Fibroblast of peridontal ligament (primary cell): ENCODE results near the gene SGSM2.

Source experiments
- DNase-seq: peaks from one replicate; pipeline ENCODE4 v3.0.0-alpha.2; 2010; ENCODE audit errors: extremely low read depth

SGSM2 gene

DNA sequence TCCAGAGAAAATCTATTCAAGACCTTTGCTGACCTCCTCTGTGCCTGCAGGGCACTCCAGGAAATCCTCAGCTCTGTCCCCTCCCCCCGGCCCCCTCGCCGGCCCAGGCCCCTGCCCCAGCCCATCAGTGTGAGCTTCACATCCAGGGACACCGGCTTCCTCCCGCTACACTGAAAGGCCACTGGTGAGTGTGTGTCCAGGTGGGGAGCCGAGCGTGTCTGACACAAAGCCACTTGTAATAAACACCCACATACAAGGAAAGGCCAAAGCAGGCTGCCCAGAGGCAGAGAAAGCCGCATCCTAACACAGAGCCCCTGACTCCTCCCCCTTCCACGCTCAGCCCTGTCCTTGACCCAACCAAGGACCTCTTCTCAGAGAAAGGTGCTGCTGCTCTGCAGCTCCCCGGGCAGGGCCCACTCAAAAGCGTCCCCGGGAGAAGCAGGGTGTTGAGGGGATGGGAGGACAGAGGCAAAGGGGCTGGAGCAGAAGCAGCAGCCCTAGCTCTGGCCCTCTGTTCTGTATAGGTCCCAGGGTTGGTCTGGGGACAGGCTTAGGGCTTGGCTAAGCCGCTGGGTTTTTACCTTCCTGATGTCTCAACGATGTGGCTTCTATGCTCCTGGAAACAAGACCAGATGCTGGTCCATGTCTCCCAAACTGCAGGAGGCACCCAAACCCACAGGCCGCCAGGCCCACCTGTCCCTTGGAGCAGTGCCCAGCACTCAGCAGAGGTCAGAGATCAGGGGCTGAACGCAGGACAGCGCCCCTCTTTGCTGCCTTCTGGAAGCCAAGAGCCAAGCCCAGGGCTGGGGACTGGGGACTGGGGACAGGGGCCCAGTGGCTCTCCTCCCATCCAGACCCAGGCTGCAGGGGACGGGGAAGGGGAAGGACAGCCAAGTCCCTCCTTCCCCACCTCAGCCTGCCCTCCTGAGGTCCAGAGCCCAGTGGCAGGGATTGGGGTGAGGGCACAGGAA lies 48.2 kb downstream of the SGSM2 start:
- no peak for DNase-seq

DNA sequence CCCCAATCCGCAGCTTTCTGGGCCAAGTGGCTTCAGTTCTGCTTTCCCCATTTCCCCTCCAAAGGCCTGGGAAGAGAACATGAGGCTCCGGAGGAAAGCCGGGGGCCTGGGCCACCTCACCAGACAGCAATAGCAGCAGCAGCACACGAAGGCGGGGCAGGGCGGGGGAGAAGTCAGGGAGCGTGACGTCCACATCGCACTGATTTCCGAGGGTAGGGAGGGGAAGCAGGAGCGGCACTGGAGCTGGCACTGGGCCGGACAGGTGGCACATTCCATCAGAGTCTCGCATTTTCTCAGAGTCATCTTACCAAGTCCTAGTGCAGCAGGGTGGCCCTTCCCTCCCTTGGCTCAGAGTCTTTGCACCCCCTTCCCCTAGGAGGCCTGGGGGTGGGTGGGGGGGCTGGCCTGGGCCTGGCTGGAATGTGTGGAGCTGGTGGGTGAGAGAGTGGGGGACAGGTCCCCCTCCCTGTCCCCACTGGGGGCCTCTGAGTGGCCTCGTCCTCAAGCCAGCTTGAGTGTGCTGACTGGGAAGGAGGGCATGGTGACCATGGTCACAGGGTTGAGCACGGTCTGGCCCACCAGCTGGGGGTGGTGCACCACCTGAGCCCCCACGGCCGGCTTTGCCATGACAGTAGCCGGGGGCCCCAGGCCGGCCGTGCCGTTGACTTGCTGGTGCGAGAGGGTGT lies 49.2 kb downstream of the SGSM2 start:
- no peak for DNase-seq

DNA sequence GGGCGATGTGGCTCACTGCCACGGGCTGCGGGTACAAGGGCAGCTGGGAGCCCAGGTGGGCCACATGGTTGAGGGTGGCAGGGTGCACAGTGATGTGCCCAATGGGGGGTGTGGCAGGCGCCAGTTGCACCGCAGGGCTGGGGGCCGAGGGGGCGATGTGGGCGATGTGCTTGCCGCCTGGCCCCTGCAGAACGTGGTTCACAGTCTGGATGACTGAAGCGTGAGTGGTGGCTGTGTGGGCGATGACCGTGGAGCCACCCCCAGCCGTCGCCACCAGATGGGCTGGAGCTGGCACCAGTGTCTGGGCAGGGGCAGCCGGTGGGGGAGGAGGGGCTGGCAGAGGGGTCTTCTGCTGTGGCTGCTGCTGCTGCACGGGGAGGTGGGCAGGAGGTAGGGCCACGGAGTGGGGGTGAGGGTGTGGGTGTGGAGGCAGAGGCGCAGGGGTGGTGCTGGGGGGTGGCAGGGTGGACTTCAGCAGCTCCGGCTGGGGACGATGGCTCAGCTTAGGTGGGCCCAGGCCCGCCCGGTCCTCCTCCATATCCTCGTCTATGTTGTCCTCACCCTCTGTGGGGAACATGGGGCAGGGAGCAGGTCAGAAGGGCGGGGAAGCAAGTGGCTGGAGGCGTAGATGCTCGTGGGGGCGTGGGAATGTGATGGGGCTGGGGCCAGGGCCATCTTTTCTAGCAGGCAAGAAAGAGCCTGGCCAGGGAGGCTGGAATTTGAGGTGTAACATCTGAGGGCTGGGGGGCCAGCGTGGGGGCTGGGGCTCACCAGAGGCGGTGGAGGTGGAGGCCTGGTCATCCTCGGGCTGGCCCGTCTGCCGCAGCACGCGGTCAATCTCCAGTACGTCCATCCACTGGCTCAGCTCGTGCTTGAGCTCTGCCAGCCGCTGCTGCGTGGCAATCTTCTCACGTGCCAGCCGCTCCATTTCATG lies 50.1 kb downstream of the SGSM2 start:
- DNase-seq = no peak

DNA sequence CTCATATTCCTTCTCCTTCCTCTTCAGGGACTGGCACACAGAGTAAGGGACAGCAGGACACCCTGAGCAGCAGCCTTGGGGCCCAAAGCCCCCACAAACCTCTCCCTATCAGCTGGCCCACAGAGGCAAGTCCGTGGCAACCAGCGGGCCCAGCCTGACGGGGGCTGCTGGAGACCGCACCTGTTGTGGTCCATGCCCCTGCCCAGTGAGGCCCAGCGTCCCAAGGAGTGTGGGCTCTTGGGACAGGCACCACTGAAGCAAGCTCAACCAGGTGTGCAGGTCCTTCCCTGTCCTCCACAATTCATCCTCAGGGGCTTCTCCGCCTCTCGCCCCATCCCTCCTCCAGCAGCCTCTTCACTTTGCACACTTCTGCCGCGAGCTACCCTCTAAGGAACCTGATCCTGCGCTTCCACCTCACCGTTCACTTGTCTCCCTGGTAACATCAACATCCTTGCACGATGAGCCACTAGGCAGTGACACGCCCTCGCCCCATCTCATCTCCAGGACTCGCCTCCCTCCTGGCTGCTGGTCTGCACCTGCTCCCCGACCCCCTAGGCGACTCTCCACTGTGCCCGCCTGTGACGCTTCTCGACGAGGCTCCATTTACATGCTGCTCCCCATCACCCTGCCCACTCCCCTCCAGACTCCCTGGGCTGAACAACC lies 50.9 kb downstream of the SGSM2 start:
- DNase-seq = no peak

DNA sequence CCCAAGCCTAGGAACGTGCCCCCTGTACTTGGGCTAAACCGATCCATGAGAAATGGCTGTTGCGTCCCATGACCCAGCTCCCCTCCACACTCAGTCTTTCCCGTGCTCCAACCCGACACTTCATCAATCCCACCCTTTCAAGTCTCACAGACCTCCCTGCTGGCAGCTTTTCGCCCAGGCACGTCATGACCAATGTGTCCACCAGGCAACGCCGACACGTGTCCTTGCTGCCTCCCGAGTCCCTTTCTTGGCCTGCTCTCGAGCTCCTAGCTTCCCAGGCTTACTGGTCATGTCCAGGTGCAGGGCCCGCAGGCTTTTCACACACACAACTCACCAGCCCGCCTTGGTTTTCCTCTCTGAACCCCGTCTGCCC lies 51.4 kb downstream of the SGSM2 start:
- no peak for DNase-seq

DNA sequence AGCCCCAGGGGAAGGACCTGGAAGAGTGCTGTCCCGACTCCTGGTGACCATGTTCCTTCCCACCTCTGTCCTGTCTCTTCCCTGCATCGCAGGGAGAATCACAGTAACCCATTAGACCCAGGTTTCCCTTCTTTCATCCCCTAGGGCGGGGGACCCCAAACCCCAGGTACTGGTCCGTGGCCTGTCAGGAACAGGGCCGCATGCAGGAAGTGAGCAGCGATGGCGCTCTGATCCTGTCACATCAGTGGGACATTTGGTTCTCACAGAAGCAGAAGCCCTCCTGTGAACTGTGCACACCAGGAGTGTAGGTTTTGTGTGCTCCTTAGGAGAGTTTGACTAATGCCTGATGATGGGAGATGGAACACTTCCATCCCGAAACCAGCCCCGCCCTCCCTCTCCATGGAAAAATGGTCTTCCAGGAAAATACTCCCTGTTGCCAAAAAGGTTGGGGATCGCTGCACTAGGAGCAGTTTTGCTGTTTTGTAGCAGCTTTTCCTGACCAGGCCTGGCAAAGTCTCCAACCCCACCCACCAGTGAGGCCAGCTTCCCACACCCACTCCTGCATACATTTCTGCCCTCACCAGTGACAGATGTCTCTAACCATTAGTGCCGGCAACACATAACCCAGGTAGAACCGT lies 53.0 kb downstream of the SGSM2 start:
- DNase-seq = peak; percentile 38

DNA sequence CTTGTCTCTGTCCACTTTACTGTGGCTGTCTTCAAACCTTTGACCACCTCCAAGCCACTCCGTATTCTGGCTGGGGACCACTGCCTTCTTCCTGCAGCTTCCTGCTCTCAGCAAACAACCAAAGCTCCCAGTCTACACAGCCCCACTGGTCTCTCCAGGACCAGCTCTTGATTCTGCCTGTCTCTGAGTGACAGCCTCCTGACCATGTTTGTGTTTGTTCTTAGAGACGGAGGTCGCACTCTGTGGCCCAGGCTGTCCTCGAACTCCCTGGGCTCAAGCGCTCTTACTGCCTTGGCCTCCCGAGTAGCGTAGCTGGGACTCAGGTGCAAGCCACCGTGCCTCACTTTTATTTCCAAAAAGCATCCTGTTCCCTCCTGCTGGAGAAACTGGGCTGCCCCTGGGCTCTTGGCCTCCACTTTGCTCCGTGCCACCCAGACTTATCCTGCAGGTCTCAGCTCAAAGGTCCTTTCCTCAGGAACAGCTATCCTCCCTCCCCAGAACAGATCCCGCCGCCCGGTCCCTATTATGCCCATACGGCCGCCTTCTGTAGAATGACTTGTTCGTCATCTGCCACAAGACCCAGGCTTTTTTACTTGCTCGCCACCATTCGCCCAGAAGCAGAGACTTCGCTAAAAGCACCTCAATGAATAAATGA lies 54.4 kb downstream of the SGSM2 start:
- no peak for DNase-seq

DNA sequence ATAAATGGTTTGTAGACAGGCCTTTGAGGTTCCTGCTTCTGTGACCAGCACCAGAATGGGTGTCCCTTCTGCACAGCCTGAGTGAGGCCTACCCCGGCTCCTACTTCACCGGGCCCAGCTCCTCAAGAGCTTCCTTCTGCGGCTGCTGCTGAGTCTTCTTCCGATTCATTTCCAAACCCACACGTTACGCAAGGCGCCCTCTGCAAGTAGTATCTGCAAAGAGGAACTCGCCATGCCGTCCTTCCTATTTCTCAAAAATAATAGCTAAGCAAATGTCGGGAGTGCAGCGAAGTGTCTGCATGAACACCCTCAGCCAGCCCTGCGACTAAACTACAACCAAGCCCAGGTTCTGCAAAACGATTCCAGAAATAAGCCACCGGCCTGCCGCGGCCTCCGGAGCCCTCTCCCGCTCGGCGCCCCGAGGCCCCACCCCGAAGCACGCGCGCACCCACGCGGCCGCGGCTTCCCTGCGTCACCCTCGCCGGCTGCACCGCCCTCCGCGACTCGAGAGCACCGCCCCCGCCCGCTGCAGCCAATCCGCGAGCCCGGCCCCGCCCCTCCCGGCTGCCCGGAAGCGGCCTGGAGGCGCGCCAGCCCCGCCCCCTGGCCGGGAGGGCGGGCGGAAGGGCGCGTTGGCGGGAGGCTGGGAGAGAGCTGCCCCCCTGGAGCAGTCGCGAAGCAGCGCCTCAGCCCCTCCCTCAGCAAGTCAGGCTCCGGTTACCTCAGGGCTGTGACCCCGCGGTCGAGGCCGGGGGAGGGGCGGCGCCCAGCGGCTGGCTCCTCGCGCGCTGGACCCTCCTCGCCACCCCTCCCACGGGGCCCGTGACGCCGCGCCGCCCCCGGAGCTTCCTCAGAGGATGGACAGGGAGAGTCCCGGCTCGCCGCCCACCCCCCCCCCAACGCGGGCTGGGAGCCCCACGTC lies 55.2 kb downstream of the SGSM2 start:
- peak; percentile 87 for DNase-seq

DNA sequence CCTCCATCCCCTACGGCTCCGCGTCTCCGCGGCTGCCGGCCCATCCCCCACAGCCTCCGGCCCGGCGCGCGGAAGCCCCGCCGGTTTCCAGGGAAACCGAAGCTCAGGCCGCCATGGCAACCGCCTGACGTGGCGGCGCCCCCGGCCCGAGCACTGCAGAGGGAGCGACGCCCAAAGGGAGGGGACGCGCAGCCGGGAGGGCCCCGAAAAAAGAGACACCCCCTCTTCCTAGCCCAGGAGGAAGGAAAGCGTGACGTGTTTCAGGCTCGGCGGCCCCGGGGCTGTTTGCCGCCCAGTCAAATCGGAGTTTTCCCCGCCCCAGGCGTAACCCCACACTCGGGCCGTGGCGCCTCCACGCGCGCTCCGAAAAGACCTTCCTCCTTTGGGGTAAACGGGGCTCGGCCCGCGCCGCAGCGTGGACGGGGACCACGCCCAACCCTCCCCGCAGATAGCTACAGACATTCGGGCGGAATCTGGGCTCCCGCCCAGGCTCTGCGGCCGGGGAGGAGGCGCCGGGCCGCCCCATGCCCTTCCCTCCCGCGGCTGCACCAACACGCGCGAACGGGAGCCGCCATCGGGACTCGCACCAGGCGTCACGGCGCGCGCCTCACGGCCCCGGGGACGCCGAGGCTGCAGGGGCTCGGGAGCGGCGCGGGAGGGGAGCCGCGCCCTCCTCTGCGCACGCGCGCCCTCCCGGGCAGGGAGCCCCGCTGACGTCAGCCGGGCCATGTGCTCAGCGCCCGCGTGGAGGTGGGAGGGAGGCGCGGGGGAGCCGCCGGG lies 56.1 kb downstream of the SGSM2 start:
- DNase-seq = peak; percentile 67

DNA sequence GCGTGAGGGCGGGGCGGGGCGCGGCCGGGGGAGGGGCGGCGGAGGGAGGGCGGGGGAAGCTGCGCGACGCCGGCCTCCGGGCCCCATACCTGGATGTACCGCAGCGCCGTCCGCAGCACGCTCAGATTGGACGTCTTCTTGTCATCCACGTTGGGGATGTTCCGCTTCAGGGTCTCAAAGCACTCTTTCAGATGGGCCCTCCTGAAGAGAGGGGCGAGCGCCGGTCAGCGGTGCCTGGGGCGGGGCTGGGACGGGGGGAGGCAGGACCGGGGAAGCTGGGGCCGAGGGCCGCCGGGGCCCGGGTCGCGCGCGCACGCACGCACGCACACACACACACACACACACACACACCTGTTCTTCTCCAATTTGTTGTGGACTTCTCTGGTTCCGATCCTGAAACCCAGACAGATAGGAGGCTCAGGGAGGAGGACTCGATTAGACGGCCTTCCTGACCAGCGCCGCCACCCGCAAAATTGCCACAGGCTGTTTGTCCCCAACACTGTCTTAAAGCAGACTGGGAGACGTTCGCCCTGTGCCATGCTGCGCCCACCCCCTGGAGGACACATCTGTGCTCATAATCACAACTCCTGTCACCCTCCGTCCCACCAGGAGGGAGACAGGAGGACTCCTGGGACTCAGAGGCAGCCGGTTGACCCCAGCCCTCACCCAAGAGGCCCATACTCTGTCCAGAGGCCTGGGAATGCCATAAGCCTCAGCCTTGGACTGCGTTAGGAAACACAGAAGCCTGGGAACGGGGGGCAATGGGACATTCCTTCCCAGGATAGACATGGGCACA lies 56.9 kb downstream of the SGSM2 start:
- DNase-seq = no peak

DNA sequence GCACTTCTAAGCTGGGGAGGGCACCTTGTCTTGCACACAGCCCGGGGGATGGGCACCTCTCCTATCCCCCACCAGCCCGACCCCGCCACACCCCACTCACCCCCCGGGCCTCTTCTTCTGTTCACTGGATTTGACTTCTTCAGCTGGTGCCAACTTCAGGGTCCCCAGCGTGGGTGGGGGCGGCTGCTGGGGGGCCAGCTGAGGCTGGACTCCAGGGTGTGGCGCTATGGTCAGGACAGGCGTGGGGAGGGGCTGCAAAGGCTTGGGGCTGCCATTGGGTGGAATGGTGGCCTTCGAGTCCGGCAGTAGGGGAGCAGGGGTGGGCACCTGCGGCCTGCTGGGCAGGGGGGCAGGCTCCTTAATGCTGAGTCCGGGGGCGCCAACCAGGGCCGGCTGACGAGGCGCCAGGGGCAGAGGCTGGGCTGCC lies 57.5 kb downstream of the SGSM2 start:
- DNase-seq = no peak

DNA sequence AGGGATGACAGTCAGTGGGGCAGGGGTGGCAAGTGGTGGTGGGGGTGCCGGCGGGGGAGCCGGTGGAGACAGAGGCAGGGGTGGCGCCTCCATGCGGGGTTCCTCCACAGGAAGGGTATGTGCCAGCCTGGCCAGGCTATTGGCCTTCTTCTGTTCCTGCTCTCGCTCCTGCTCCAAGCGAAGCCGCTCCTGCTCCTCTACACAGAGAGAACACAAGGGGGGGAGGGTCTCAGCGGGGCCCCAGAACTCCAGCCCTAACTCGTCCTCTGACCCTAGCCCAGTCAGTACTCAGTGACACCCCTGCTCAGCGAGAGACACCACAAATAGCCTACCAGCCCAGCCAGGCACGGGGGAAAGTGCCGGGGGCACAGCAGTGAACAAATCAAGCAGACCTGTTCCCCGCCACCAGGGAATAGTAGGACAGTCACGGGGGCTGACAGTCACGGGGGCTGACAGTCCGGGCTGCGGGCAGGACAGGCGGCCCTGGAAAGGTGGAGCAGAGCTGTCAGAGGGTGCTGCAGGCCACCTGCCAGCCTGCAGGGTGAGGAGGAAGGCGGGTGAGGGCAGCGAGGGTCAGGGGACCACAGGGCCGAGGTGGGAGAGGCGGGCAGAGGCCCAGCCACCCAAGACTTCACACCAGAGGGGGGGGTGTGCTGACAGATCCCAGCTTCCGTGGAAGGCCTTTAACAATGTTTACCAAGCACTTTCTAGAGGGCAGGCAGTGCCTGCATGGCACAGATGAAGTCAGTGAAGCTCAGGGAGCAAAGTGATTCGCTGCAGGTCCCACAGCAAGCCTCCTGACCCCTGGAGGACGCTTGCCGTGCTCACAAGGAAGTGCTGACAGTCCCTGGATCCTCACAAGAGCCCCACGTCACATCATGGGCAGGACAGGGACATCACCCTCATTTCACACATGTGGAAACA lies 58.2 kb downstream of the SGSM2 start:
- DNase-seq = peak; percentile 42

DNA sequence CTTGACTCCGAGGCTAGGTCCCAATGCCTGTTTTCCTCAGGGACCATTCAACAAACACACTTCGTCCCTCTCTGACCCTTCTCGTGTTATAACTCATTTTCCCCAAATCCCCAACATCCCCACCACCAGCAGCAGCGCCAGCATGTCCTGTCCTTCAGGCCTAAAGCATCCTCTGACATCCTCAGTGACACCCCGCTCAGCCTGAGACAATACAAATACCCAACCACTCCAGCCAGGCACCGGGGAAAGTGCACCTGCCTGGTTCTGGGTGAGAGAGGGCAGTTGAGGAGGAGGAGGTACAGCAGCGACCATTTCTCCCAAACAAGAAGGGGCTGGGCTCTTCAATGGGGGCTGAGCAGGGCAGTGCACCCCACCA lies 58.9 kb downstream of the SGSM2 start:
- no peak for DNase-seq

DNA sequence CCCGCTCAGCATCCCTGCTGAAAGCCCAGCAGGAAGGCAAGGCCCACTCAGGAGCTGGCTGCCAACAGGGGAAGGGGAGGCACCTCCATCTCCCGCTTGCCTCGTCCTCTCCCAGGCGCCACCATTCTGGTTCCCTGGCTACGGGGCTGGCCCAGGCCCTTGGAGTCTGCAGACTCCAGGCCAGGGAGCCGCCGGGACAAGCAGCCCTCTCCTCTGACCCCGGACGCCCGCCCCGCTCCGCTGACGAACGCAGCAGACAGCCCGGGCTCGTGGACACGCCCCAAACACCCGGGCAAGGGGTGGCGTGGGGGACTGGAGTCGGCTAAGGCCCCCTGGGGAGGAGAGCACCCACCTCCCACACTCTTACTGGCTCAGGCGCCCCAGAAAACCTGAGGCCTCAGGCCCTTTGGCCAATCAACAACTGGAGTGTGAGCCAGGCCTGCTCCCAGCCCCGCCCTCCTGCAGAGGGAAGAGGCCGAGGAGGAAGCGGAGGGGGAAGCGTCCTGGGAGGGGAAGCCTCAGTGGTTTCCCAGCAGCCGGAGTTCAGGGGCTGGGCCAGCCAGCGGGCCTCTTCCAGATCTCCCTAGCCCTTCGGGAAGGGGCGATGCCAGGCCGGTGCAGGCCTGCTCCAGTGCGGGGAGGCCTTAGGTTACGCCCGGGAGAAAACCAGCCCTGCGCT lies 59.4 kb downstream of the SGSM2 start:
- DNase-seq = peak; percentile 95

DNA sequence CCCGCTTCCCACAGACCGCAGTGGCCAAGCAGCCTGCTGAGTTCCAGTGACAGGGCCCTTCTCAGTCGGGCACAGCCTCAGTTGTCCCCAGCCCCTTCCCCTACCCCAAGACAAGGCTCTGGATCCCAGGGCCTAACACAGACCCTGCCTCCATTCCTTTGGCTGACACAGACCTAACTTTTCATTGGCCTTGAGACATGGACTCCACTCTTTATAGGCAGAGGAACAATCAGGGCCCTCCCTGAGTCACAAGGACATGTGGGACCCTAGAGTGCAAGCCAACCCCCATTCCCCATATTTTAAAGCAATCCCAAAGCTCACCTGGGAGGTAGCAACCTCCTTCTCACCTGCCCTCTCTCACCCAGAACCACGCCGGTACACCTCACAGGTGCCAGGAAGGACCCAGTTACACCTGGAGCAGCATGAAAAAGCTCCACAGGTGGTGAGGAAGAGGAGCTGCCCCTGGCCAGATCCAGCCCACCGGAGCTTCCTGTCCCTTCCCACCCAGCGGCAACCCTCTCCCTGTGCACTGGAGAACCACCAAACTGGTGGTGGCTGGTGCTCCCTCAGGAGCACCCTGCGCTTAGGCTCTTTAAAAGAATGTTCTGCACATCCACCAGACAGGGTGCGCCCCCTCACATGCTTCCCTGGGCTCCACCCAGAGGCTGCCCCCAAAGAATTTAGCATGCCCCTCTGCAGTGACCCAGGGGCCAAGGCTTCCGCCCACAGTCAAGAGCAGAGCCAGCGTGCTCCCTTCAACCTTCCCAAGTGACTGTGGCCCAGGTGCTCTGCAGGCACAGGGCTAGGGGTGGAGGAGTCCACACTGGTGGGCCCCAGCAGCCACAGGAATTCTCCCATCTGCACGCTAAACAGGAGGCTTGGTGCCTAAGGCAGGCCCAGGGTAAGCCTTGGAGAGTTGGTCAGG lies 60.2 kb downstream of the SGSM2 start:
- no peak for DNase-seq
